ENCODE results near the gene FBH1.

FBH1 gene

GRCh38 chr10:5983774-5984173 is 93.7 kb downstream of the FBH1 start:
- Histone ChIP-seq H3F3A (ENCODE audit: insufficient read depth, low read length) (no peaks in the 10 kb centered on the region), H3K9ac (ENCODE audit: low read length) (no peak overlapping the region), H3K9me3 (ENCODE audit: low read length) (no peaks in the 10 kb centered on the region), H4K20me1 (ENCODE audit: insufficient read depth, low read length) (no peaks in the 10 kb centered on the region), H3K4me2 (ENCODE audit: low read length) (no peak overlapping the region), H3K27me3 (ENCODE audit: insufficient read depth, low read length) (no peaks in the 10 kb centered on the region), H3K4me1 (ENCODE audit: insufficient read depth, low read length, severe bottlenecking) (peaks cover 9% of the 10 kb centered on the region), H2AFZ (ENCODE audit: low read length) (no peak overlapping the region), H3K27ac (ENCODE audit: low read depth, low read length, poor library complexity, severe bottlenecking) (no peak overlapping the region), H3K36me3 (ENCODE audit: insufficient read depth, low read length) (no peaks in the 10 kb centered on the region), H3K79me2 (ENCODE audit: insufficient read depth, low read length) (no peaks in the 10 kb centered on the region), H3K9me2 (ENCODE audit: low read depth, low read length) (no peaks in the 10 kb centered on the region), H3K4me3 (ENCODE audit: low read depth, low read length, poor library complexity, severe bottlenecking) (no peak overlapping the region)
- TF ChIP-seq, protein P1, sequence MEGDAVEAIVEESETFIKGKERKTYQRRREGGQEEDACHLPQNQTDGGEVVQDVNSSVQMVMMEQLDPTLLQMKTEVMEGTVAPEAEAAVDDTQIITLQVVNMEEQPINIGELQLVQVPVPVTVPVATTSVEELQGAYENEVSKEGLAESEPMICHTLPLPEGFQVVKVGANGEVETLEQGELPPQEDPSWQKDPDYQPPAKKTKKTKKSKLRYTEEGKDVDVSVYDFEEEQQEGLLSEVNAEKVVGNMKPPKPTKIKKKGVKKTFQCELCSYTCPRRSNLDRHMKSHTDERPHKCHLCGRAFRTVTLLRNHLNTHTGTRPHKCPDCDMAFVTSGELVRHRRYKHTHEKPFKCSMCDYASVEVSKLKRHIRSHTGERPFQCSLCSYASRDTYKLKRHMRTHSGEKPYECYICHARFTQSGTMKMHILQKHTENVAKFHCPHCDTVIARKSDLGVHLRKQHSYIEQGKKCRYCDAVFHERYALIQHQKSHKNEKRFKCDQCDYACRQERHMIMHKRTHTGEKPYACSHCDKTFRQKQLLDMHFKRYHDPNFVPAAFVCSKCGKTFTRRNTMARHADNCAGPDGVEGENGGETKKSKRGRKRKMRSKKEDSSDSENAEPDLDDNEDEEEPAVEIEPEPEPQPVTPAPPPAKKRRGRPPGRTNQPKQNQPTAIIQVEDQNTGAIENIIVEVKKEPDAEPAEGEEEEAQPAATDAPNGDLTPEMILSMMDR (IDR thresholded peaks at IDR 0.05; ENCODE audit: low read length) = no peak
- no peak for TF ChIP-seq EZH2 (IDR thresholded peaks at IDR 0.05; ENCODE audit: borderline replicate concordance, low read length)

DNA sequence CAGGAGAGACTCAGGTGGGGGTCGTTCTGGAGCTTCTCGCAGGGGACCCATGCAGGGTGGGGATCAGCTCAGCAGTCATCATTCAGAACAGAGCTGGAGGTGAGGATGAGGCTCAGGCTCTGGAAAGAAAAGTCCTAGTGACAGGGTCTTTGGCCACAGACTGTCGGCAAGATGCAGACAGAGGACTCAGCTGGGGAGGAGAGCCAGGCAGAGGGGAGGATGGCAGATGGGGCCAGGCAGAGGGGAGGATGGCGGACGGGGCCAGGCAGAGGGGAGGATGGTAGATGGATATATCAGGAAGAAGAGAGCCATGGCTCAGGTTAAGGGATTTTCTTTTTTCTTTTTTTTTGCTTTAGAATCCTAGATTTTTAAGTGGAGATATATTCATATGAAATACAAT is 95.0 kb downstream of the FBH1 start:
- no peaks in the 10 kb centered on the region for H3K79me2 ChIP-seq (ENCODE audit: insufficient read depth, low read length)
- no peaks in the 10 kb centered on the region for H3K27me3 ChIP-seq (ENCODE audit: insufficient read depth, low read length)
- no peaks in the 10 kb centered on the region for H3K9me2 ChIP-seq (ENCODE audit: low read depth, low read length)
- no peaks in the 10 kb centered on the region for H3K36me3 ChIP-seq (ENCODE audit: insufficient read depth, low read length)
- no peak overlapping the region for H3K4me2 ChIP-seq (ENCODE audit: low read length)
- no peaks in the 10 kb centered on the region for H3F3A ChIP-seq (ENCODE audit: insufficient read depth, low read length)
- no peak overlapping the region for H3K27ac ChIP-seq (ENCODE audit: low read depth, low read length, poor library complexity, severe bottlenecking)
- no peaks in the 10 kb centered on the region for H4K20me1 ChIP-seq (ENCODE audit: insufficient read depth, low read length)
- no peaks in the 10 kb centered on the region for H3K9me3 ChIP-seq (ENCODE audit: low read length)
- no peak for TF ChIP-seq EZH2 (IDR thresholded peaks at IDR 0.05; ENCODE audit: borderline replicate concordance, low read length)
- TF ChIP-seq, protein P1 (IDR thresholded peaks at IDR 0.05; ENCODE audit: low read length) = no peak
- no peak overlapping the region for H3K4me3 ChIP-seq (ENCODE audit: low read depth, low read length, poor library complexity, severe bottlenecking)
- no peak overlapping the region for H2AFZ ChIP-seq (ENCODE audit: low read length)
- H3K9ac ChIP-seq (ENCODE audit: low read length) = no peak overlapping the region
- H3K4me1 ChIP-seq (ENCODE audit: insufficient read depth, low read length, severe bottlenecking) = peaks cover 9% of the 10 kb centered on the region

All from OCI-LY1 (cell line).